Small intestine (tissue), 7 donors: ENCODE measurements around the gene TENM4. TPM values are rescaled to one million over a fixed set of nuclear protein-coding genes. Genes with fewer than 3 reads are reported as not detected.

Experiments
- DNase-seq, 2 donors: peaks; one replicate each; pipeline versions ENCODE4 v3.0.0 to v3.0.0-alpha.2; 2013
- FAIRE-seq: peaks from 2 replicates; lab custom pipeline; 2012; peaks lifted over from hg19 to GRCh38; lab: Jason Lieb, UNC
- H3K27ac ChIP-seq, 3 donors: one replicate each; pipeline ENCODE4 v1.5.1; 2013; ENCODE audit warnings: low read length in 2 of 3, mild to moderate bottlenecking in 2 of 3, control low read depth in 1 of 3, inconsistent platforms in 1 of 3, low read depth in 1 of 3, moderate library complexity in 1 of 3
- H3K27me3 ChIP-seq, 3 donors: one replicate each; pipeline ENCODE4 v1.6.1; 2013; ENCODE audit warnings: low read length in 3 of 3, inconsistent platforms in 1 of 3; ENCODE audit not compliant: control insufficient read depth in 3 of 3, insufficient read depth in 3 of 3
- H3K36me3 ChIP-seq, 3 donors: one replicate each; pipeline ENCODE4 v1.6.1; 2013; ENCODE audit warnings: low read length in 3 of 3, inconsistent platforms in 1 of 3, low read depth in 1 of 3, mild to moderate bottlenecking in 1 of 3, moderate library complexity in 1 of 3; ENCODE audit not compliant: control insufficient read depth in 3 of 3, insufficient read depth in 2 of 3
- H3K4me1 ChIP-seq, 3 donors: one replicate each; pipeline ENCODE4 v1.6.1; 2013; ENCODE audit warnings: low read length in 2 of 3, inconsistent platforms in 1 of 3, low read depth in 1 of 3, mild to moderate bottlenecking in 1 of 3, moderate library complexity in 1 of 3; ENCODE audit not compliant: control insufficient read depth in 3 of 3, insufficient read depth in 2 of 3
- H3K4me3 ChIP-seq, 3 donors: one replicate each; pipeline ENCODE4 v1.5.1; 2013; ENCODE audit warnings: low read length in 3 of 3, control low read depth in 1 of 3, inconsistent platforms in 1 of 3, low read depth in 1 of 3, mild to moderate bottlenecking in 1 of 3, moderate library complexity in 1 of 3
- H3K9me3 ChIP-seq, 2 donors: one replicate each; pipeline ENCODE4 v1.6.1; 2013; ENCODE audit warnings: low read depth in 1 of 2, low read length in 1 of 2; ENCODE audit not compliant: control insufficient read depth in 2 of 2, insufficient read depth in 1 of 2
- WGBS, 3 donors: extraction: QIAGEN DNeasy Blood & Tissue Kit; methylation state at CpG; one replicate each; pipeline ENCODE4 v1.1.7; 2013; 5-methylcytosine and 5-hydroxymethylcytosine counted together
- polyA plus RNA-seq, 4 donors: library from polyadenylated mRNA; stranded (reverse) in 3 of 4; unstranded in 1 of 4; fragments of 200-250 nt in 3 of 4; fragments of 120-200 nt in 1 of 4; gene quantifications; one replicate each; pipeline versions ENCODE4 v1.2.1 to v1.2.3, GENCODE V29; 2013
- donor health status: healthy with polysubstance abuse.
- donor health status: control.
- donor health status: control.
- donor health status: Bipolar disorder and iron deficiency.
- donor health status: healthy.

Gene TENM4
- polyA plus RNA-seq, 4 donors, result under 0.01 to 0.96 (median 0.31) TPM; not detected in 1

GRCh38 chr11:78801161-78801884 is 639.5 kb downstream of the TENM4 start:
- no peaks in the 10 kb centered on the region for H3K27me3 ChIP-seq
- peak; percentile 18 to 26 for DNase-seq
- WGBS, 3 donors, result 19 to 44% (median 35%) methylated on average over 2 to 3 of the region's 3 CpGs

GRCh38 chr11:78800756-78801155 is 640.1 kb downstream of the TENM4 start:
- Histone ChIP-seq H3K27ac (peak overlapping the region in 1 of 3 donors; percentile 37), H3K36me3 (no peaks in the 10 kb centered on the region), H3K9me3 (no peaks in the 10 kb centered on the region), H3K4me1 (peaks cover 0 to 9% (median 0%) of the 10 kb centered on the region in 3 donors), H3K4me3 (no peak overlapping the region), H3K27me3 (no peaks in the 10 kb centered on the region)
- DNase-seq (no peak), FAIRE-seq (no peak)
- WGBS, 3 donors, result 83 to 90% (median 86%) methylated on average over 2 of the region's 2 CpGs

More at GRCh38 chr11:78801161-78801884, 639.5 kb downstream of the TENM4 start:
- no peak overlapping the region for H3K4me3 ChIP-seq
- H3K27ac ChIP-seq, result peak overlapping the region in 2 of 3 donors; percentile 21 to 37
- FAIRE-seq, result no peak
- H3K4me1 ChIP-seq, result peaks cover 0 to 9% (median 0%) of the 10 kb centered on the region in 3 donors
- H3K9me3 ChIP-seq, result no peaks in the 10 kb centered on the region
- no peaks in the 10 kb centered on the region for H3K36me3 ChIP-seq

- WGBS, 3 donors, result 90 to 91% (median 91%) methylated on average over 4 of the region's 4 CpGs
- Histone ChIP-seq H3K9me3 (no peaks in the 10 kb centered on the region), H3K4me3 (no peak overlapping the region), H3K36me3 (no peaks in the 10 kb centered on the region), H3K27me3 (no peaks in the 10 kb centered on the region), H3K27ac (no peak overlapping the region), H3K4me1 (peaks cover 0 to 9% (median 0%) of the 10 kb centered on the region in 3 donors)
- no peak for FAIRE-seq
- DNase-seq, result no peak
These were observed 640.6 kb downstream of the TENM4 start for GRCh38 chr11:78800096-78800690.

DNA sequence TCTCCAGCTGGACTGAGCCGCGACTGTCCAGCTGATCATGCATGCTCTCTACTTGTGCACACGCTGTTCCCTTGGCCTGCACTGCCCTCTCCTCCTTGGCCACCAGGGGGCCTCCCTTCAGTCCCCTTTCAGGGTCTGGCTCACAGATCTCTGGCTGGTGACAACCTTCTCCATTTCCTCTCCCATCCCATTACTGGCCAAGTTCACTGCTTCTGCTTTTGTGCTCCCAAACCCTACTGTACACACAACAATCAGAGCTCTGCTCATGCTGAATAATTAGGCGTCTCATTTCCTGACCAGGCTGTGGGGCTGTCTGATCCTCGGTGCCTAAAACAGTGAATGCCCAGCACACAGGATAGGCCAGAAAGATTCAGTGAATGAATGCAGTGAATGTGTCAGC is 642.2 kb downstream of the TENM4 start:
- DNase-seq (peak; percentile 44 to 64), FAIRE-seq (no peak)
- Histone ChIP-seq H3K27me3 (no peaks in the 10 kb centered on the region), H3K36me3 (no peaks in the 10 kb centered on the region), H3K27ac (no peak overlapping the region), H3K4me1 (peaks cover 0 to 9% (median 0%) of the 10 kb centered on the region in 3 donors), H3K4me3 (no peak overlapping the region), H3K9me3 (no peaks in the 10 kb centered on the region)
- WGBS, 3 donors, result 37 to 48% (median 39%) methylated on average over 5 of the region's 5 CpGs

- FAIRE-seq, result no peak
- H3K27ac ChIP-seq, result no peak overlapping the region
- H3K27me3 ChIP-seq, result no peaks in the 10 kb centered on the region
- WGBS, 3 donors, result 40 to 73% (median 59%) methylated on average over 3 of the region's 3 CpGs
- no peak overlapping the region for H3K4me3 ChIP-seq
- H3K36me3 ChIP-seq, result no peaks in the 10 kb centered on the region
- H3K9me3 ChIP-seq, result no peaks in the 10 kb centered on the region
- DNase-seq, result no peak
- H3K4me1 ChIP-seq, result peaks cover 0 to 9% (median 0%) of the 10 kb centered on the region in 3 donors
These were observed 643.3 kb downstream of the TENM4 start for GRCh38 chr11:78797559-78797958.

GRCh38 chr11:78796956-78797355 is 643.9 kb downstream of the TENM4 start:
- DNase-seq (no peak), FAIRE-seq (no peak)
- Histone ChIP-seq H3K4me3 (no peak overlapping the region), H3K4me1 (peaks cover 0 to 8% (median 0%) of the 10 kb centered on the region in 3 donors), H3K27me3 (no peaks in the 10 kb centered on the region), H3K27ac (no peak overlapping the region), H3K9me3 (no peaks in the 10 kb centered on the region), H3K36me3 (no peaks in the 10 kb centered on the region)
- 81 to 88% (median 86%) methylated on average over 2 of the region's 2 CpGs for WGBS, 3 donors

- FAIRE-seq, result no peak
- DNase-seq, result no peak
- H3K9me3 ChIP-seq, result no peaks in the 10 kb centered on the region
- 62 to 75% (median 69%) methylated on average over 6 of the region's 6 CpGs for WGBS, 3 donors
- H3K36me3 ChIP-seq, result no peaks in the 10 kb centered on the region
- H3K27ac ChIP-seq, result no peak overlapping the region
- no peaks in the 10 kb centered on the region for H3K27me3 ChIP-seq
- no peaks in the 10 kb centered on the region for H3K4me1 ChIP-seq
- H3K4me3 ChIP-seq, result no peak overlapping the region
These were observed 645.1 kb downstream of the TENM4 start for GRCh38 chr11:78795621-78796261.

DNA sequence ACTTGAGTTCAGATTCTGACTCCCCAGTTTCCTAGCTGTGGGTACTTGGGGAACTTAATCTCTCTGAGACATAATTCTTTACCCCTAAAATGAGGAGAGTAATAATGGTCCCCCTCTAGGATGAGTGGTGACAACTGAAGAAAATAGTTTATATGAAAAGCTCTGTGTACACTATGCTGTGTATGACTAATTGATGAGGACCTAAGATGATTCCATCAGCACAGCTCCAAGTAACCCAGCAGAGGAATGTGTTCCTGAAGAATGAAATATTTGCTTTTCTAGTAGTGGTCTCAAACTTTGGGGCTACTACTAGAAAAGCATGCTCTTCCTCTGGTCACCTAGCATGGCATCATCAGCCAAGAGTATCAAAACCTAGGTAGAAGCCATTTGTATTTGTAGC is 648.9 kb downstream of the TENM4 start:
- Histone ChIP-seq H3K4me3 (no peak overlapping the region), H3K4me1 (no peaks in the 10 kb centered on the region), H3K9me3 (no peaks in the 10 kb centered on the region), H3K27ac (no peak overlapping the region), H3K36me3 (no peaks in the 10 kb centered on the region), H3K27me3 (no peaks in the 10 kb centered on the region)
- FAIRE-seq, result no peak
- DNase-seq, result no peak
